Muscle of leg (tissue), 11 donors: Measurements from ENCODE around the gene IER5. TPM values are rescaled to one million over a fixed set of nuclear protein-coding genes. Genes with fewer than 3 reads are reported as not detected.
"Not testable (repeated sequence)": the region's sequence is repeated elsewhere in the genome, so short reads cannot be mapped to it uniquely, and the experiment has no call there.

Experiments
- DNase-seq: peaks from one replicate; pipeline ENCODE4 v3.0.0; 2013
- H3K27ac ChIP-seq: one replicate; pipeline ENCODE4 v1.5.1; 2013; ENCODE audit warnings: mild to moderate bottlenecking, low read length, control low read depth
- H3K27me3 ChIP-seq: one replicate; pipeline ENCODE4 v1.6.1; 2013; ENCODE audit warnings: low read length; ENCODE audit not compliant: control insufficient read depth, insufficient read depth
- H3K36me3 ChIP-seq: one replicate; pipeline ENCODE4 v1.6.1; 2013; ENCODE audit warnings: low read length; ENCODE audit not compliant: control insufficient read depth, insufficient read depth
- H3K4me1 ChIP-seq: one replicate; pipeline ENCODE4 v1.6.1; 2013; ENCODE audit warnings: low read length; ENCODE audit not compliant: control insufficient read depth, insufficient read depth
- H3K4me3 ChIP-seq: one replicate; pipeline ENCODE4 v1.5.1; 2013; ENCODE audit warnings: low read length, control low read depth
- H3K9me3 ChIP-seq: replicated peaks from 2 replicates; pipeline ENCODE4 v1.6.1; 2013; ENCODE audit warnings: low read depth, low read length; ENCODE audit not compliant: control insufficient read depth
- WGBS: methylation state at CpG from one replicate; pipeline ENCODE4 v1.1.5; 2013; ENCODE audit warnings: missing lambda C conversion rate; ENCODE audit not compliant: insufficient coverage; 5-methylcytosine and 5-hydroxymethylcytosine counted together
- polyA plus RNA-seq, 8 donors: library from polyadenylated mRNA; unstranded; fragments of 120-200 nt; gene quantifications; one replicate each; pipeline versions ENCODE4 v1.2.1 to v1.2.3, GENCODE V29; 2013; ENCODE audit warnings: inconsistent platforms in 1 of 8, low replicate concordance in 1 of 8; ENCODE audit not compliant: insufficient read length in 8 of 8, insufficient read depth in 1 of 8
- total RNA-seq: library from RNA; stranded (reverse); fragments of 120-200 nt; gene quantifications from one replicate; pipeline ENCODE4 v1.2.4, GENCODE V29; 2013

IER5 gene
- total and polyA plus RNA-seq, 9 donors: 6.7 to 15.9 (median 9.2) TPM

GRCh38 chr1:181057079-181057478 is 31.4 kb upstream of the IER5 start:
- Histone ChIP-seq H3K36me3 (no peaks in the 10 kb centered on the region), H3K27ac (no peak overlapping the region), H3K9me3 (peaks cover 5% of the 10 kb centered on the region), H3K27me3 (no peaks in the 10 kb centered on the region), H3K4me1 (peaks cover 9% of the 10 kb centered on the region), H3K4me3 (no peak overlapping the region)
- no CpG with 5 or more reads among the region's 3 CpGs for WGBS
- peak; percentile 40 for DNase-seq

DNA sequence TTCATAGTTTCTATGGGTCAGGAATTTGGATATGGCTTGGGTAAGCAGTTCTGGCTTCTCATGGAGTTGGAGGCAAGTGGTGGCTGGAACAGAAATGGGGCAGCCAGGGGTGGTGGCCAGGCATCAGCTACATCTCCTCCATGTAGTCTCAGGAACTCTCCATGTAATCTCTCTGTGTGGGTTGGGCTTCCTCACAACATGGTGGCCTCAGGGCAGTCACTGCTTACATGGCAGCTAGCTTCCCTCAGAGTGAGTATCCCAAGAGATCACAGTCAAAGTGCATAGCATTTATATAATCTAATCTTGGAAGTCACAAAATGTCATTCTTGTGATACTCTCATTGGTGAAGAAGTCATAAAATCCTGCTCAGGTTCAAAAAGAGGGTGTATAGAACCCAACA is 29.1 kb upstream of the IER5 start:
- DNase-seq: no peak
- Histone ChIP-seq H3K27ac (no peak overlapping the region), H3K36me3 (no peaks in the 10 kb centered on the region), H3K4me1 (peaks cover 17% of the 10 kb centered on the region), H3K27me3 (no peaks in the 10 kb centered on the region), H3K4me3 (no peak overlapping the region), H3K9me3 (peaks cover 5% of the 10 kb centered on the region)

DNA sequence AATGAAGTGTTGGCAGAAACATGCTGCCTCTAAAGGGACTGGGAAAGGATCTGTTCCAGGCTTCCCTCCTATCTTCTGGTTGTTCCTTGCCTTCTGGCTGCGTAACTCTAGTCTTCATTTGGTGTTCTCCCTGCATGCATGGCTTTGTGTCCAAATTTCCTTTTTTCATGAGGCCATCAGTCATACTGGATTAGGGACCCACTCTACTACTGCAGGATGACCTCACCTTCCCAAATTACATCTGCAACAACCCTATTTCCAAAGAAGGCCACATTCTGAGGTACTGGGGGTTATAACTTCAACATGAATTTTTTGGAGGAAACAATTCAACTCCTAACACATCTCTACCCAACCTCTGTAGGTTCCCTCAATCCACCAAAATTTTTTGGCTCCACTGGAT is 28.4 kb upstream of the IER5 start:
- Histone ChIP-seq H3K36me3 (no peaks in the 10 kb centered on the region), H3K27me3 (no peaks in the 10 kb centered on the region), H3K27ac (no peak overlapping the region), H3K9me3 (peaks cover 5% of the 10 kb centered on the region), H3K4me3 (no peak overlapping the region), H3K4me1 (peaks cover 17% of the 10 kb centered on the region)
- WGBS: 100% methylated on average over 1 of the region's 1 CpG
- DNase-seq: no peak

DNA sequence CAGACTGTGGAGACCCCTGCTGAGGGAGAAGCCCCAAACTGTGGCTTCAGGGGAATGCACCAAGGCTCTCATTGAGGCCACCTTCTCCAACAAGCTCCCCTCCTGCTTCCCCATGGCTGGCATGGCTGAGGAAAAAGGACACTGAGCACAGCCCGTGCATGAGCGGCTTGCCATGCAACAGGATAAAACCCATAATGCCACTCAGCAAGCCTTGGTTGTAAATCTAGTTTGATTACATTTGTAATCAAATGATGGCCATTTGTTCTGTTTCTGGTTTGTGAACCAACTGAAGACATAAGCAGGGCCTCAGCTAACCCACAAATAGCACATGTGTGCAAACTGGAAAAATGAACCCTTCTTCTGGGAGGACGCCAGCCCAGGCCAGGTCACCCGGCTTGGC is 27.6 kb upstream of the IER5 start:
- no CpG with 5 or more reads among the region's 4 CpGs for WGBS
- not testable (repeated sequence) for DNase-seq, H3K27ac ChIP-seq, H3K9me3 ChIP-seq, H3K4me3 ChIP-seq, H3K27me3 ChIP-seq, H3K36me3 ChIP-seq
- peaks cover 17% of the 10 kb centered on the region for H3K4me1 ChIP-seq

DNA sequence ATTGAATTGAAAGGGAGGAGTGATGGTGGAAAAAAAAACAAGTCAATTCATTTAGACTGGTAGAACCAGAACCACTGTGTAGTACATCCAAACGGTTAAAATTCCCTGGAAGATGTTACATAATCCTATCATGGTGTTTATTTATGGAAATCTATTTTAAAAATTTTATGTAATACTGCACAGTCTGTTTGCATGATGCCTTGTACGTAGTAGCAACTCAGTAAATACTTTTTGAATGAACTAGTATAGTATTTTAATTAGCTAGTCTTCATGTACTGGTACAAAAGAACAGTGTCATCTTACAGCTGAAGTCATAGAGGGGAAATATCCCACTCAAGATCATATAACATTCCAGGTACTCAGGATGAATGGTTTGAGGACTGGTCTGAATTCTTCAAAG is 27.0 kb upstream of the IER5 start:
- no peak overlapping the region for H3K4me3 ChIP-seq

DNA sequence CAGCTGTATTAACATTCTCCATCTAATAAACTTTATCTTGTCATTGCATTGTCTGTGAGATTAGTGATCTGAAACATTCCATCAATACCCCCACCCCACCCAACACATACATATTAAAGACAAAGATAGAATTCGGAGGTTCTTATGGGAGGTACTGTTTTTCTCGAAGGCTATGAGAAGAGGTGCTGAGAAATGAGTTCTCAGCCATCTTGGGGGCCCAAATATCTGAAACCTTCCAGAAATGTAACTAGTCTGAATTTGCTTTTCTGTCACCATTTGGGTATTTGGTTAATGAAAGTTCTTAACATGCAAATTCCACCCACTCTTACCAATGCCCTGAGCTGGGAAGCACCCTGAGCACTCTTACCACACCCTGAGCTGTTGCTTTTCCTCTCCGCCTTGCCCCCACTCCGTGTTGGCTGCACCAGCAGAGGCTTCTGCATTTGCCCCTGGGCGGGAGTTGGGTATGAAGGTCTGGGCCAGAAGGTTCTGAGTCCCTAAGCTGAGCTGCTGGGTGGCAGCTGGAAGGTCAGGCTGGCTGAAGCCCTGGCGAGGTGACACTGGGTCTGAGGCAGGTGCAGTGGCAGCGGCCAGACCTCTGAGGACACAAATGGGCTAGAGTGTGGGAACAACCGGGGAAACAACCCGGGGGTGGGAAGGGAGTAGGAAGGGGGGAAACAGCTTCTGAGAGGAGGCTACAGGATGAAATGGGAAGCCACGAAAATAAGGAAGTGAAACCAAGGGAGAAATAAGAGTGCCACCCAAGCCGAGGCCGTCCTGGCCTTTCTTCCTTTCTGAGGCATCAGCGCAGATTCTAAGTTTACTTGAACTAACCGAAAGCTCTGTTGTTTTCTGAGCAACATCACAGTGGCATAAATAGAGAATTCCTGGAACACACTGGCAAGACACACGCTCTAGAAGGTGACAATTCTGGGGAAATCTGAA is 26.3 kb upstream of the IER5 start:
- 48% methylated on average over 7 of the region's 15 CpGs for WGBS
- Histone ChIP-seq H3K4me1 (peaks cover 16% of the 10 kb centered on the region), H3K27me3 (no peaks in the 10 kb centered on the region), H3K4me3 (no peak overlapping the region), H3K27ac (peak overlapping the region; percentile 55), H3K36me3 (no peaks in the 10 kb centered on the region), H3K9me3 (peaks cover 5% of the 10 kb centered on the region)
- DNase-seq: peak; percentile 61

More for the DNA sequence above, 27.0 kb upstream of the IER5 start:
- no peak for DNase-seq
- Histone ChIP-seq H3K9me3 (peaks cover 5% of the 10 kb centered on the region), H3K27ac (no peak overlapping the region), H3K27me3 (no peaks in the 10 kb centered on the region), H3K4me1 (peaks cover 17% of the 10 kb centered on the region), H3K36me3 (no peaks in the 10 kb centered on the region)
- no CpG with 5 or more reads among the region's 2 CpGs for WGBS

GRCh38 chr1:181062836-181063428 is 25.6 kb upstream of the IER5 start:
- Histone ChIP-seq H3K27me3 (no peaks in the 10 kb centered on the region), H3K4me3 (no peak overlapping the region), H3K27ac (no peak overlapping the region), H3K4me1 (peaks cover 16% of the 10 kb centered on the region), H3K9me3 (peaks cover 5% of the 10 kb centered on the region), H3K36me3 (no peaks in the 10 kb centered on the region)
- peak; percentile 25 for DNase-seq
- WGBS: 38% methylated on average over 4 of the region's 6 CpGs

- no peak overlapping the region for H3K4me3 ChIP-seq
- WGBS: 30% methylated on average over 2 of the region's 6 CpGs
- DNase-seq: no peak
- H3K4me1 ChIP-seq: peaks cover 16% of the 10 kb centered on the region
- no peaks in the 10 kb centered on the region for H3K36me3 ChIP-seq
- H3K9me3 ChIP-seq: peaks cover 4% of the 10 kb centered on the region
- no peak overlapping the region for H3K27ac ChIP-seq
- no peaks in the 10 kb centered on the region for H3K27me3 ChIP-seq
Observed at GRCh38 chr1:181064011-181064623, 24.4 kb upstream of the IER5 start.

DNA sequence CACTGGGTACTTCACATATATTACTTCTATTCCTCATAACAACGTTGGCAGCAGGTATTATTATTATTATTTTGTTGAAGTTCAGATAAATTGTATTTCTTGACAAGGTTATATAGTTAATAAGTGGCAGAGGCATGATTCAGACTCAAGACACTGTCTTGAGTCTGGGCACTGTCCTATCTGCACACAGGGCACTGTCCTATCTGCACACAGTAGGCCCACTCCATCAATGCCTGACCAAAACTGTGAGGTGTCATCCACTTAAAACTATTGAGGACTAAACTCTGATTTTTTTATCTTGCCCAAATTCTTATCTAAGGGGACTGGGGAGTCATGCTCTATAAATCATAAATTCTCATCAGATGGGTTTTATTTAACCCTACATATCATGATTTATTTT is 23.8 kb upstream of the IER5 start:
- Histone ChIP-seq H3K9me3 (no peaks in the 10 kb centered on the region), H3K4me3 (no peak overlapping the region), H3K27ac (no peak overlapping the region), H3K4me1 (peaks cover 16% of the 10 kb centered on the region), H3K27me3 (no peaks in the 10 kb centered on the region), H3K36me3 (no peaks in the 10 kb centered on the region)
- no CpG with 5 or more reads among the region's 1 CpG for WGBS
- DNase-seq: no peak

DNA sequence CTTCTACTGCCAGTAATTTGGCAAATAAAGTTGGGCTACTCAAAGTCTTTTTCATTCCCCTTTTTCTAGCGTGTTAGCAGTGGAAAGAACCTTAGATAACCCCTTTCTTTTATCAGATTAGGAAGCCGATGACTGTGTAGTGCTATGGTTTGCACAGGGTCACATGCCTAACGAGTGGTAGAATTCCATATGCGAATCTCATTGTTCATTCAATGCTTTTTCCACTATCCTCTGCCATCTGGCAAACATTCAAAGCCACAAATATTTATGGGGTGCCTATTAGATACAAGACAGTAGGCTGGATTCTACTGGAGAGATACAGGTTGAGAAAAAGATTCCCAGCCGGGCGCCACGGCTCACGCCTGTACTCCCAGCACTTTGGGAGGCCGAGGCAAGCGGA is 14.9 kb upstream of the IER5 start:
- 63% methylated on average over 5 of the region's 10 CpGs for WGBS

More for the DNA sequence above, 14.9 kb upstream of the IER5 start:
- Histone ChIP-seq H3K4me1 (peaks cover 8% of the 10 kb centered on the region), H3K4me3 (no peak overlapping the region), H3K27me3 (no peaks in the 10 kb centered on the region), H3K36me3 (no peaks in the 10 kb centered on the region), H3K9me3 (no peaks in the 10 kb centered on the region), H3K27ac (no peak overlapping the region)
- peak; percentile 41 for DNase-seq
